ENCODE results near the gene PLEKHG3. TPM values are rescaled to one million over a fixed set of nuclear protein-coding genes. Genes with fewer than 3 reads are reported as not detected.

PLEKHG3 gene
- total RNA-seq, 1 donor from 2014 or later: 64.7 TPM

- Mint-ChIP-seq H3K4me3 (no peak overlapping the region), H3K27ac (no peak overlapping the region), H3K36me3 (peaks cover 3% of the 10 kb centered on the region), H3K27me3 (peaks cover 20% of the 10 kb centered on the region), H3K4me1 (ENCODE audit: unreplicated experiment) (peaks cover 42% of the 10 kb centered on the region), H3K9me3 (no peaks in the 10 kb centered on the region)
- DNase-seq (ENCODE audit: extremely low spot score, unreplicated experiment): no peak
- TF ChIP-seq CTCF (conservative IDR thresholded peaks at IDR 0.05): no peak
Measured at GRCh38 chr14:64701660-64702059, 2.6 kb upstream of the PLEKHG3 start.

- H3K27me3 Mint-ChIP-seq: peaks cover 20% of the 10 kb centered on the region
- TF ChIP-seq CTCF (conservative IDR thresholded peaks at IDR 0.05): no peak
- peaks cover 51% of the 10 kb centered on the region for H3K4me1 Mint-ChIP-seq (ENCODE audit: unreplicated experiment)
- DNase-seq (ENCODE audit: extremely low spot score, unreplicated experiment): no peak
- peak overlapping the region; percentile 92 for H3K4me3 Mint-ChIP-seq
- H3K36me3 Mint-ChIP-seq: peaks cover 3% of the 10 kb centered on the region
- H3K9me3 Mint-ChIP-seq: no peaks in the 10 kb centered on the region
- peak overlapping the region; percentile 83 for H3K27ac Mint-ChIP-seq
Measured at GRCh38 chr14:64702493-64703394, 1.5 kb upstream of the PLEKHG3 start.

- no peak for DNase-seq (ENCODE audit: extremely low spot score, unreplicated experiment)
- Mint-ChIP-seq H3K4me1 (ENCODE audit: unreplicated experiment) (peaks cover 57% of the 10 kb centered on the region), H3K4me3 (peak overlapping the region; percentile 92), H3K9me3 (no peaks in the 10 kb centered on the region), H3K36me3 (peaks cover 3% of the 10 kb centered on the region), H3K27ac (peak overlapping the region; percentile 83), H3K27me3 (peaks cover 19% of the 10 kb centered on the region)
- TF ChIP-seq CTCF (conservative IDR thresholded peaks at IDR 0.05): no peak
Measured at GRCh38 chr14:64703395-64704142, 655 bp upstream of the PLEKHG3 start.

GRCh38 chr14:64704743-64705380, 638 bp downstream of the PLEKHG3 start:
- peaks cover 59% of the 10 kb centered on the region for H3K4me1 Mint-ChIP-seq (ENCODE audit: unreplicated experiment)
- TF ChIP-seq CTCF (conservative IDR thresholded peaks at IDR 0.05): no peak
- H3K27me3 Mint-ChIP-seq: peaks cover 13% of the 10 kb centered on the region
- no peaks in the 10 kb centered on the region for H3K9me3 Mint-ChIP-seq
- peaks cover 13% of the 10 kb centered on the region for H3K36me3 Mint-ChIP-seq
- H3K4me3 Mint-ChIP-seq: peak overlapping the region; percentile 92
- H3K27ac Mint-ChIP-seq: peak overlapping the region; percentile 86
- DNase-seq (ENCODE audit: extremely low spot score, unreplicated experiment): no peak

- DNase-seq (ENCODE audit: extremely low spot score, unreplicated experiment): no peak
- Mint-ChIP-seq H3K36me3 (peaks cover 17% of the 10 kb centered on the region), H3K27me3 (peaks cover 13% of the 10 kb centered on the region), H3K4me3 (peak overlapping the region; percentile 92), H3K4me1 (ENCODE audit: unreplicated experiment) (peaks cover 59% of the 10 kb centered on the region), H3K9me3 (no peaks in the 10 kb centered on the region), H3K27ac (peak overlapping the region; percentile 86)
- no peak for TF ChIP-seq CTCF (conservative IDR thresholded peaks at IDR 0.05)
Measured at GRCh38 chr14:64705381-64706118, 1.3 kb downstream of the PLEKHG3 start.

Data from type B pancreatic cell (in vitro differentiated cells).